Activated naive CD8-positive, alpha-beta T cell (primary cell): Measurements from ENCODE around the gene TADA2A.
"Not testable (repeated sequence)": the region's sequence is repeated elsewhere in the genome, so short reads cannot be mapped to it uniquely, and the experiment has no call there.

Source experiments
- H3K27ac Mint-ChIP-seq: one replicate; pipeline ENCODE4 v1.8.0; 2021; ENCODE audit warnings: mixed read lengths
- H3K27me3 Mint-ChIP-seq: one replicate; pipeline ENCODE4 v1.8.0; 2021; ENCODE audit warnings: mixed read lengths
- H3K36me3 Mint-ChIP-seq: one replicate; pipeline ENCODE4 v1.8.0; 2021; ENCODE audit warnings: mixed read lengths
- H3K4me1 Mint-ChIP-seq: one replicate; pipeline ENCODE4 v1.8.0; 2021; ENCODE audit warnings: low read depth, mixed read lengths
- H3K4me3 Mint-ChIP-seq: one replicate; pipeline ENCODE4 v1.8.0; 2021; ENCODE audit warnings: mild to moderate bottlenecking, mixed read lengths
- H3K9me3 Mint-ChIP-seq: one replicate; pipeline ENCODE4 v1.8.0; 2021; ENCODE audit warnings: low read depth, mixed read lengths

TADA2A gene

DNA sequence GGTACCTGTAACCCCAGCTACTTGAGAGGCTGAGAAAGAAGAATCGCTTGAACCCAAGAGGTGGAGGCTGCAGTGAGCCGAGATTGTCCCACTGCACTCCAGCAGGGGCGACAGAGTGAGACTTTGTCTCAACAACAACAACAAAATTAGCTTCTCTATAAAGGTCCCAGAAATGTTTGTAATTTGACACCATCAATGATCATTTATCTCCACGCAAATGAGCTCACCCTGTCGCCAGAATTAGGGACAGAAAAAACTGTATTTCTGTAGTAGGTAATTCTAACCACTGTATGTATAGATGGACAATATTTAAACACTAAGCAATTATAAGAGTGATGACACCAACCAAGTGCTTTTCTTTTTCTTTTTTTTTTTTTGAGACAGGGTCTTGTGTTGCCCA lies 20.2 kb upstream of the TADA2A start:
- Mint-ChIP-seq H3K9me3 (no peaks in the 10 kb centered on the region), H3K36me3 (peaks cover 5% of the 10 kb centered on the region), H3K4me3 (no peak overlapping the region), H3K27me3 (no peaks in the 10 kb centered on the region), H3K27ac (no peak overlapping the region), H3K4me1 (peaks cover 2% of the 10 kb centered on the region)

DNA sequence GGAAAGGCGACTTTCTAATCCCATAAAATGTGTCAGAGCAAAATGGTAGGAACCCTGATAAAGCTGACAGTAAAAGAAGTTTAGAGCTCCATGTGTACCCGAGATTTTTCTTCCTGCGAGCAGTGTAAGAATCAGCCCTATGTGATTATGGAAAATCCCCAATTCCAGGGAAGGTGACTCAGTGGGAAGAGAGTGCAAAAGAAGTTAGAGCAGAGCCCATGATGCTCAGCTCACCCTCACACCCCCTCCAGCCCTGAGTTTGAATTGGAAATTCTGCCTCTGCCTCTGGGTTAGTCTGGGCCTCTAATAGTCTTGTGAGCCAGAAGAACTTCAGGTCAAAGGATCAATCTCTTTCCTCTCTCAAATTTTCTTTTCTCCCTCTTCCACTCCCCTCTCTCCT lies 18.4 kb upstream of the TADA2A start:
- Mint-ChIP-seq H3K27me3 (no peaks in the 10 kb centered on the region), H3K9me3 (no peaks in the 10 kb centered on the region), H3K4me3 (no peak overlapping the region), H3K27ac (no peak overlapping the region), H3K36me3 (peaks cover 5% of the 10 kb centered on the region), H3K4me1 (peaks cover 14% of the 10 kb centered on the region)

DNA sequence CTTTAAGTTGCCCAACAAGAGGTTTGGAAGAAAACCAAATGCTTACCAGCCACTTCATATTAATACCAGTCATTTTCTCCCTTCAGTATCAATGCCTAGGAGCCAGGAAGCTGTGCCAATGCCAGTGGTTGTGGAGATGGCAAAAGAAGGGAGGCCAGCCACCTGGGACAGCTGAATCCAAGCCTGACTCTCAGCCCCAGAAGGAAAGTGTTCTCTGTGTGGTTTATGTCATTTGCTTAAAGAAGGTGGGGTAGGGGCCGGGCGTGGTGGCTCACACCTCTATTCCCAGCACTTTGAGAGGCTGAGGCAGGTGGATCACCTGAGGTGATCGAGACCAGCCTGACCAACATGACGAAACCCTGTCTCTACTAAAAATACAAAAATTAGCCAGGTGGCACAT lies 17.5 kb upstream of the TADA2A start:
- Mint-ChIP-seq H3K36me3 (peaks cover 5% of the 10 kb centered on the region), H3K27ac (no peak overlapping the region), H3K4me1 (peaks cover 14% of the 10 kb centered on the region), H3K4me3 (no peak overlapping the region), H3K27me3 (no peaks in the 10 kb centered on the region), H3K9me3 (no peaks in the 10 kb centered on the region)

DNA sequence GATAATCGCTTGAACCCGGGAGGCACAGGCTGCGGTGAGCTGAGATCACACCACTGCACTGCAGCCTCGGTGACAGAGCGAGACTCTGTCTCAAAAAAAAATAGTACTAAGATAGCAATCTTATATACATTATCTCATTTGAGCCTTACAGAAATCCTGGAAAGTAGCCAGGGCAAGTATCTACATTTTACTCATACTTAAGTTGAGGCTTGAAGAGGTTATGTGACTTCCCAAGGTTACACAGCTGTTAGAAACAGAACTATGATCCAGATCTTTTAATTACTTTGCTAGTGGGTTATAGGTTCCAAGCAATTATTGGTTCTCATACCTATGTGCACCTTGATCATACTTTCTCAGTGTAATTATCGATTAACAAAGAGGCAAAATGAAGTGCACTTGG lies 15.5 kb upstream of the TADA2A start:
- Mint-ChIP-seq H3K27me3 (no peaks in the 10 kb centered on the region), H3K4me1 (peaks cover 14% of the 10 kb centered on the region), H3K27ac (no peak overlapping the region), H3K9me3 (no peaks in the 10 kb centered on the region), H3K4me3 (no peak overlapping the region), H3K36me3 (peaks cover 5% of the 10 kb centered on the region)

DNA sequence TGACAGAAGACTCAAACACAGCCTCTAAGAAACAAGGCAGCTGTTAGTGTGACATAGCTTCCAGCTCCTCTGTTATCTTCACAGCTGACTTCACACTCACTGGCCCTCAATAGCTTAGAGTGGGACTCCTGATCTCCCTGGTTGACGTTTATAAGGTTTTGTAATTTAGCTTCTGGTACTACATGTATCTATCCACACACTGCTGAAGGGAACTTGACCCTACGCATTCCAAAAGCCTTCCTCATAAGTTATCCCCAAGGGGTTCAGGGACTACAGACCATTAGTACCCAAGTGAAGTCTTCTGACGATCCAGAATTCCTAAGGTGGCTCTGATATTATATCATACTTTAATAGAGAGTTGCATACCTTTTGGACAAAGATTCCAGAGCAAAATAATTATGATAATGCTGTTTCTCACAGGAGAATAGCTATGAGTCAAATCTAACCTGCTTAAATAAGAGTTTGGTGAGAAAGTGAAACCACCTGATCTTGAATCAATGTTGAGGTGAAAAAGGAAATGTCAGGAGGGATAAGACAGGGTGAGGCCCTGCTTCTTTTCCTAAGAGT lies 14.6 kb upstream of the TADA2A start:
- Mint-ChIP-seq H3K4me1 (peaks cover 14% of the 10 kb centered on the region), H3K27me3 (no peaks in the 10 kb centered on the region), H3K4me3 (no peak overlapping the region), H3K27ac (no peak overlapping the region), H3K36me3 (peaks cover 5% of the 10 kb centered on the region), H3K9me3 (no peaks in the 10 kb centered on the region)

DNA sequence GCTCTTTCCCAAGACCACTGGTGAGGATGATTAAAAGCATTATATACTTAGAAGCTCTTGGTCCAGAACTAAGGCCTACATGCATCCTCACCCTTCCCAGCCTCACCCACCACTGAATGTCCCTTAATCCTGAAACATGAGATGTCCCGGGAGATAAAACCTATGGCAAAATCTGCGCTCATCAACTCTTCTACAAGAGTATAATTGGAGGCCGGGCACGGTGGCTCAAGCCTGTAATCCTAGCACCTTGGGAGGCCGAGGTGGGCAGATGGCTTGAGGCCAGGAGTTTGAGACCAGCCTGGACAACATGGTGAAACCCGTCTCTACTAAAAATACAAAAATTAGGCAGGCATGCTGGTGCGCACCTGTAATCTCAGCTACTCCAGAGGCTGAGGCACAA lies 13.3 kb upstream of the TADA2A start:
- Mint-ChIP-seq H3K4me1 (peaks cover 17% of the 10 kb centered on the region), H3K9me3 (no peaks in the 10 kb centered on the region), H3K27me3 (no peaks in the 10 kb centered on the region), H3K36me3 (peaks cover 5% of the 10 kb centered on the region), H3K4me3 (no peak overlapping the region), H3K27ac (no peak overlapping the region)

DNA sequence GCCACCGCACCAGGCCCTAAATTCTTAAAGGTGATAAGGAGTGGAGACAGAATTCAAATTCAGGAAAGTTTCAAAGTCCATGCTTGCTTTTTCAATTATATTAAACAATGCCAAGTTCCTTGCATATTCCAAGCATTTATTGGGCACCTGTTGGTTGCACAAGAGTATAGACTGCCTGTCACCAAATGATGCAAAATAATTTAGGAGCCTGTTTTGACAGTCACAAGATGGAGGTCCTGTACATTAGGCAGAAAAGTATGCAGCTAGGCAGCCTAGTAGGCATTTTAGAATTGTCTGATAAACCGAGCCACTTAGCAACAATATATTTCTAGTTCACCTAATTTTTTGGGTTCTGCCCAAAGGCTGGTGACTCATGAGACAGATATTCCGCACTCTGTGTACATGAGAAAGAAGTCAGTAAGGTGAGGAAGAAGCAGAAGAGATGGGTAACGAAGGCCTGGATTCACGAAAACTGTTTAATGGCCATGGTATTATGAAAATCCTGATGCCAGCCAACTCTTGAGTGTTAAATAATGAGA lies 7.4 kb upstream of the TADA2A start:
- H3K4me1 Mint-ChIP-seq = peaks cover 15% of the 10 kb centered on the region
- H3K27ac Mint-ChIP-seq = no peak overlapping the region
- no peaks in the 10 kb centered on the region for H3K9me3 Mint-ChIP-seq
- H3K36me3 Mint-ChIP-seq = no peaks in the 10 kb centered on the region
- no peak overlapping the region for H3K4me3 Mint-ChIP-seq
- no peaks in the 10 kb centered on the region for H3K27me3 Mint-ChIP-seq

DNA sequence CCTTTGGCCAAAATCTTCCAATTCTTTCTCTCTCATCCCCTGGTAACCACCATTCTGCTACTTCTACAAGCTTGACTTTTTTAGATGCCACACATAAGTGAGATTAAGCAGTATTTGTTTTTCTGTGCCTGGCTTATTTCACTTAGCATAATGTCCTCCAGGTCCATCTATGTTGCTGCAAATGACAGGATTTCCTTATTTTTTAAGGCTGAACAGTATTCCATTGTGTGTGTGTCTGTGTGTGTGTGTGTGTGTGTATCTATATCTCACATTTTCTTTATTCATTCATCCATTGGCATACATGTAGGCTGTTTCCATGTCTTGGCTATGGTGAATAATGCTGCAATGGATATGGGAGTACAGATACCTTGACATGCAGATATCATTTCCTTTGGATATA lies 6.2 kb upstream of the TADA2A start:
- Mint-ChIP-seq H3K4me1 (peaks cover 24% of the 10 kb centered on the region), H3K36me3 (peaks cover 5% of the 10 kb centered on the region), H3K4me3 (no peak overlapping the region), H3K27ac (no peak overlapping the region), H3K9me3 (no peaks in the 10 kb centered on the region), H3K27me3 (no peaks in the 10 kb centered on the region)

DNA sequence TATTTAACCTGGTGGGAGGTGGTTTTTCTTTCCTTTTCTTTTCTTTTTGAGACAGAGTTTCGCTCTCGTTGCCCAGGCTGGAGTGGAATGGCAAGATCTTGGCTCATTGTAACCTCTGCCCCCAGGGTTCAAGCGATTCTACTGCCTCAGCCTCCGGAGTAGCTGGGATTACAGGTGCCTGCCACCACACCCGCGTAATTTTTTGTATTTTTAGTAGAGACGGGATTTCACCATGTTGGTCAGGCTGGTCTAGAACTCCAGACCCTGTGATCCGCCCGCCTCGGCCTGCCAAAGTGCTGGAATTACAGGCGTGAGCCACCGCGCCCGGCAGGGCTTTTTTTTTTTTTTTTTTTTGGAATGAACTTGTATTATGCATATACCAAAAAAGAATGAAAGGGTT lies 1.2 kb upstream of the TADA2A start:
- peak overlapping the region; percentile 18 for H3K27ac Mint-ChIP-seq
- H3K4me3 Mint-ChIP-seq = peak overlapping the region; percentile 99
- H3K9me3 Mint-ChIP-seq, H3K27me3 Mint-ChIP-seq, H3K36me3 Mint-ChIP-seq: not testable (repeated sequence)
- H3K4me1 Mint-ChIP-seq = peaks cover 42% of the 10 kb centered on the region

DNA sequence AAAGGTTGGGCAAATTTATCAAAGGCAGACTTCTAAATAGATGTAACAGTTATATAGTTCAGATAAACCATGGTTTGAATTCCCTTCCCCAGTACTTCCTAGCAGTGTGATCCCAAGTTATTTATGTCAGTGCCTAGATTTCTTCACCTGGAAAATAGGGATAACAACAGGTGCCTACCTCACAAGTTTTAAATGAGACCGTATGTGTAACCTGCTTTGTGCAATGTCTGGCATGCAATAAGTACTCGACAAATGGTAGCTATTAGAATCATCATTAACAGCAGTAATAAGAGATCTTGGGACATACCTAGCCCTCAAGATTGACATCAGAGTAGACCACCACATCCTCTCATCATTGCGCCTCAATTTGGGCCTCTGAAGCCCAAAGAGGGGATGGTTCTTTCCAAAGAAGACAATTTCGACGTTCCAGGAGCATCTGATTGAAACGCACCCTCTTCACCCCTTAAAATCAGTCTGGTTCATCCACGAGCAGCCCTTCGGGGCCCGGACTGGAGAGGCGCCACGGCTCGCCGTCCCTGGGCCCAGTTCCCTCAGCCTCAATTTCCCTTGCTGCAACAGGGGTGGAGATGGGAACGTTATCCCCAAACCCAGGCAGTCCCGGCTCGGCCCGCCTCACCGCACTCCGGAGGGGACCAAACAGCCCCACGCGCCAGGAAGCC lies 591 bp upstream of the TADA2A start:
- H3K4me1 Mint-ChIP-seq = peaks cover 44% of the 10 kb centered on the region
- no peaks in the 10 kb centered on the region for H3K27me3 Mint-ChIP-seq
- H3K36me3 Mint-ChIP-seq = peaks cover 6% of the 10 kb centered on the region
- peak overlapping the region; percentile 97 for H3K27ac Mint-ChIP-seq
- no peaks in the 10 kb centered on the region for H3K9me3 Mint-ChIP-seq
- peak overlapping the region; percentile 99 for H3K4me3 Mint-ChIP-seq

DNA sequence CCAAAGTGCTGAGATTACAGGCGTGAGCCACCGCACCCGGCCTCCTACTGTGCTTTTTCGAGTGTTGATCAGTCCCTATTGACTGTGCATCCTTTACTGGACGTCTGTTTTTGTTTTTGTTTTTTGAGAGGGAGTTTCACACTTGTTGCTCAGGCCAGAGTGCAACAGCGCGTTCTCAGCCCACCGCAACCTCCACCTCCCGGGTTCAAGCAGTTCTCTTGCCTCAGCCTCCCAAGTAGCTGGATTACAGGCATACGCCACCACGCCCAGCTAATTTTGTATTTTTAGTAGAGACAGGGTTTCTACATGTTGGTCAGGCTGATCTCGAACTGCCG lies 1.4 kb downstream of the TADA2A start:
- H3K36me3 Mint-ChIP-seq, H3K27me3 Mint-ChIP-seq, H3K9me3 Mint-ChIP-seq: not testable (repeated sequence)
- H3K4me3 Mint-ChIP-seq = peak overlapping the region; percentile 97
- H3K27ac Mint-ChIP-seq = peak overlapping the region; percentile 98
- peaks cover 40% of the 10 kb centered on the region for H3K4me1 Mint-ChIP-seq

DNA sequence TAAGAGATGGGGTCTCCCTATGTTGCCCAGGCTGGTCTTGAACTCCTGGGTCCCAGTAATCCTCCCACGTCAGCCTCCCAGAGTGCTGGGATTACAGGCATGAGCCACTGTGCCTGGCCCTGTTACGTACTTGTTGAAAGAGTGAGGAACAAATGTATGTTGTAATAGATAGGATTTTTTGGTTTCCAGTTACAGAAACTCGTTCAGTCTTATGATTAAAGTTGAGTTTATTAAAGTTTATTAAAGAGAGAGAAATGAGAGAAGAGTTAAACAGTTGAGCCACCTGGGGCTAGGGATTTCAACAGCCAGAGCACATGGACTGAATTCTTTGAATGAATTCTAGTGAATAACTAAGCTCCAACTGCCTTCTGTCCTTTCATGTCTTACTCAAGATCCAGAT lies 3.7 kb downstream of the TADA2A start:
- Mint-ChIP-seq H3K27me3 (no peaks in the 10 kb centered on the region), H3K36me3 (peaks cover 14% of the 10 kb centered on the region), H3K4me3 (no peak overlapping the region), H3K9me3 (no peaks in the 10 kb centered on the region), H3K27ac (no peak overlapping the region), H3K4me1 (peaks cover 33% of the 10 kb centered on the region)

DNA sequence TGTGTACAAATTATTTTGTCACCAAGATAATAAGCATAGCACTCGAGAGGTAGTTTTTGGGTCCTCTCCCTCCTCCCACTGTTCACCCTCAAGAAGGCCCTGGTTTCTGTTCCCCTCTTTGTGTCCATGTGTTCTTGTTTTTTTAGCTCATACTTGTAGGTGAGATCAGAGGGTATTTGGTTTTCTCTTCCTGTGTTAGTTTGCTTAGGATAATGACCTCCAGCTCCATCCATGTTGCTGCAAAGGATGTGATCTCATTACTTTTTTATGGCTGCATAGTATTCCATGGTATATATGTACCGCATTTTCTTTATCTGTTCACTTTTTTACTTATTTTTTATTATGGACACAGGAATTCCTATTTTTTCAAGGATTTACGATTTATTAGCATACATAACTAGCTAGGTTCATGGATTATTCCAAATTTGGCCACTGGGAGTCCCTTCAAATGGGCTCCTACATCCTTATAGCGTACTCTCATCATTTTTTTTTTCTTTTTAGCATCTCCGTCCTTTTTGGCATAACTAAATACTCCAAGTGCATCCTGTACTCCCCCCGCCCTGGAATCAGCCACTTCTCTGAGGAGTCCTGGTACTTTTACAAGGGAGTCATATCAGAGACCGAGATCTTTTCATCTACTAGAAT lies 7.3 kb downstream of the TADA2A start:
- peaks cover 14% of the 10 kb centered on the region for H3K36me3 Mint-ChIP-seq
- H3K27ac Mint-ChIP-seq = no peak overlapping the region
- H3K9me3 Mint-ChIP-seq = no peaks in the 10 kb centered on the region
- H3K4me1 Mint-ChIP-seq = peaks cover 14% of the 10 kb centered on the region
- H3K4me3 Mint-ChIP-seq = no peak overlapping the region
- H3K27me3 Mint-ChIP-seq = no peaks in the 10 kb centered on the region

DNA sequence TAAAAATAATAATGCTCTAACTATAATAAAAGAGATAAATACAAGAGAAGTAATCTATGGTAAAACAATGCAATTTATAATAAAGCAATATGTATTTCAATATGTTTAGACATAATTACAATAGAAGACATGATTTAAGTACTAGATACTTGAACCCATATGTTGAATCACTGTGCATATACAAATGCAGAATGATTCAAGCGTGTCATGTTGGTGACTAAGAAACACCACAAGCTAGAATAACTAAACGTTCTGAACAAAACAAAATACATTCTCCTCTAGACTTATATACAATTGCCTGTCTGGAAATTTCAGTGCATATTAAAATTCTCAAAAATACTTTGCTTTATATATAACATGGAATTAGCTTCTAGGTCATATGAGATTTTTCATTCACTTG lies 11.2 kb downstream of the TADA2A start:
- Mint-ChIP-seq H3K9me3 (no peaks in the 10 kb centered on the region), H3K27ac (no peak overlapping the region), H3K27me3 (no peaks in the 10 kb centered on the region), H3K4me1 (peaks cover 12% of the 10 kb centered on the region), H3K4me3 (no peak overlapping the region), H3K36me3 (peaks cover 13% of the 10 kb centered on the region)

DNA sequence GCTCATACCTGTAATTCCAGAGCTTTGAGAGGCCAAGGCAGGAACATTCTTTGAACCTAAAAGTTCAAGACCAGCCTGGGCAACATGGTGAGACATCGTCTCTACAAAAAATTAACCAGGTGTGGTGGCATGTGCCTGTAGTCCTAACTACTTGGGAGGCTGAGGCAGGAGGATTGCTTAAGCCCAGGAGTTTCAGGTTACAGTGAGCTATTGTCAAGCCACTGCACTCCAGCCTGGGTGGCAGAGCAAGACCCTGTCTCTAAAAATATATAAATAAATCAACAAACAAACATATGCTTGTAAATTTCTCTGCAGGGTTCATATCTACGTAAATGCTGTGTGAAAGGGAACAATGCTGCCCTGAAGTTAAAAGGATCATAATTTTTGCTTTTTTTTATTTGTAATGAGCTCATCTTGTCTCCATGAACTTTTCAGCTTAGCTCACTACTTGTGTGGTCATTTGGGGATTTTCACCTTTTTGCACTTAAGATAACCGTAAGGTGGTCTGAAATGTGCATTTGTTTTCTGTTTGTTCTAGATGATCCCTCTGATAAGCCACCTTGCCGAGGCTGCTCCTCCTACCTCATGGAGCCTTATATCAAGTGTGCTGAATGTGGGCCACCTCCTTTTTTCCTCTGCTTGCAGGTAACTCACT lies 16.4 kb downstream of the TADA2A start:
- Mint-ChIP-seq H3K4me1 (peaks cover 2% of the 10 kb centered on the region), H3K9me3 (no peaks in the 10 kb centered on the region), H3K36me3 (peaks cover 8% of the 10 kb centered on the region), H3K27me3 (no peaks in the 10 kb centered on the region), H3K27ac (no peak overlapping the region), H3K4me3 (no peak overlapping the region)
